GM23338 (cell line): Measurements from ENCODE around the gene CCDC86. TPM values are rescaled to one million over a fixed set of nuclear protein-coding genes. Genes with fewer than 3 reads are reported as not detected.

Source experiments
- EZH2phosphoT487 ChIP-seq: fragments of 200-600 bp; sonication (generic); IDR thresholded peaks from one replicate; pipeline ENCODE4 v1.8.1; 2018; ENCODE audit warnings: antibody characterized with exemption; ENCODE audit not compliant: unreplicated experiment
- polyA plus RNA-seq: library from polyadenylated mRNA; unstranded; fragments of >200 nt; fragmentation: Nextera tagmentation; extraction: Ambion mirVana; gene quantifications from 2 replicates; pipeline ENCODE4 v1.2.1, GENCODE V29; 2016
- total RNA-seq: library from RNA; depleted of rRNA; stranded (reverse); fragments of >200 nt; shearing (Covaris generic); gene quantifications from 2 replicates; pipeline ENCODE4 v1.2.3, GENCODE V29; 2014; rRNA removed
- TF ChIP-seq, protein P1 (sequence below): fragments of 250-450 bp; sonication (Bioruptor Pico); IDR thresholded peaks from 2 replicates; pipeline ENCODE4 v1.5.0; 2020; ENCODE audit warnings: mild to moderate bottlenecking, moderate library complexity

Gene CCDC86
- total and polyA plus RNA-seq, 2 experiments from 2014 or later = 67.3 to 98.5 TPM

DNA sequence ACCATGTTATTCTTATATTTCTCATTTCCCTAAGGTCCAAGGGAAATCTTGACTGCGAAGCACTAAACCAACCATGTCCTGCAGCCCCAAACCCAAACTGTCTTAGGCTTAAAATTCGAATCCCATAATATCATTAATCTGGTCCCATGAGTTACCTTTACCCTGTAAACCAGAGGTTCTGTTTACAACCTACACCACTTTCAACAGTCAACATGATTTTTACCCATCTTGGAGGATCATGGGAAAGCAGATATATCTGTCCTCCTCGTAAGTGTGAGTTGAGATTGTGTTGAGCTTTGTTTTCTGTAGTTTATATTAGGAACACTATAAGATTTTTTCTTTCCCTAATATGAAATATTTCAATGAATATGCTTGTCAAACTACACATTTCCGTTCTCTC lies 58.1 kb downstream of the CCDC86 start (continued):
- TF ChIP-seq, protein P1, sequence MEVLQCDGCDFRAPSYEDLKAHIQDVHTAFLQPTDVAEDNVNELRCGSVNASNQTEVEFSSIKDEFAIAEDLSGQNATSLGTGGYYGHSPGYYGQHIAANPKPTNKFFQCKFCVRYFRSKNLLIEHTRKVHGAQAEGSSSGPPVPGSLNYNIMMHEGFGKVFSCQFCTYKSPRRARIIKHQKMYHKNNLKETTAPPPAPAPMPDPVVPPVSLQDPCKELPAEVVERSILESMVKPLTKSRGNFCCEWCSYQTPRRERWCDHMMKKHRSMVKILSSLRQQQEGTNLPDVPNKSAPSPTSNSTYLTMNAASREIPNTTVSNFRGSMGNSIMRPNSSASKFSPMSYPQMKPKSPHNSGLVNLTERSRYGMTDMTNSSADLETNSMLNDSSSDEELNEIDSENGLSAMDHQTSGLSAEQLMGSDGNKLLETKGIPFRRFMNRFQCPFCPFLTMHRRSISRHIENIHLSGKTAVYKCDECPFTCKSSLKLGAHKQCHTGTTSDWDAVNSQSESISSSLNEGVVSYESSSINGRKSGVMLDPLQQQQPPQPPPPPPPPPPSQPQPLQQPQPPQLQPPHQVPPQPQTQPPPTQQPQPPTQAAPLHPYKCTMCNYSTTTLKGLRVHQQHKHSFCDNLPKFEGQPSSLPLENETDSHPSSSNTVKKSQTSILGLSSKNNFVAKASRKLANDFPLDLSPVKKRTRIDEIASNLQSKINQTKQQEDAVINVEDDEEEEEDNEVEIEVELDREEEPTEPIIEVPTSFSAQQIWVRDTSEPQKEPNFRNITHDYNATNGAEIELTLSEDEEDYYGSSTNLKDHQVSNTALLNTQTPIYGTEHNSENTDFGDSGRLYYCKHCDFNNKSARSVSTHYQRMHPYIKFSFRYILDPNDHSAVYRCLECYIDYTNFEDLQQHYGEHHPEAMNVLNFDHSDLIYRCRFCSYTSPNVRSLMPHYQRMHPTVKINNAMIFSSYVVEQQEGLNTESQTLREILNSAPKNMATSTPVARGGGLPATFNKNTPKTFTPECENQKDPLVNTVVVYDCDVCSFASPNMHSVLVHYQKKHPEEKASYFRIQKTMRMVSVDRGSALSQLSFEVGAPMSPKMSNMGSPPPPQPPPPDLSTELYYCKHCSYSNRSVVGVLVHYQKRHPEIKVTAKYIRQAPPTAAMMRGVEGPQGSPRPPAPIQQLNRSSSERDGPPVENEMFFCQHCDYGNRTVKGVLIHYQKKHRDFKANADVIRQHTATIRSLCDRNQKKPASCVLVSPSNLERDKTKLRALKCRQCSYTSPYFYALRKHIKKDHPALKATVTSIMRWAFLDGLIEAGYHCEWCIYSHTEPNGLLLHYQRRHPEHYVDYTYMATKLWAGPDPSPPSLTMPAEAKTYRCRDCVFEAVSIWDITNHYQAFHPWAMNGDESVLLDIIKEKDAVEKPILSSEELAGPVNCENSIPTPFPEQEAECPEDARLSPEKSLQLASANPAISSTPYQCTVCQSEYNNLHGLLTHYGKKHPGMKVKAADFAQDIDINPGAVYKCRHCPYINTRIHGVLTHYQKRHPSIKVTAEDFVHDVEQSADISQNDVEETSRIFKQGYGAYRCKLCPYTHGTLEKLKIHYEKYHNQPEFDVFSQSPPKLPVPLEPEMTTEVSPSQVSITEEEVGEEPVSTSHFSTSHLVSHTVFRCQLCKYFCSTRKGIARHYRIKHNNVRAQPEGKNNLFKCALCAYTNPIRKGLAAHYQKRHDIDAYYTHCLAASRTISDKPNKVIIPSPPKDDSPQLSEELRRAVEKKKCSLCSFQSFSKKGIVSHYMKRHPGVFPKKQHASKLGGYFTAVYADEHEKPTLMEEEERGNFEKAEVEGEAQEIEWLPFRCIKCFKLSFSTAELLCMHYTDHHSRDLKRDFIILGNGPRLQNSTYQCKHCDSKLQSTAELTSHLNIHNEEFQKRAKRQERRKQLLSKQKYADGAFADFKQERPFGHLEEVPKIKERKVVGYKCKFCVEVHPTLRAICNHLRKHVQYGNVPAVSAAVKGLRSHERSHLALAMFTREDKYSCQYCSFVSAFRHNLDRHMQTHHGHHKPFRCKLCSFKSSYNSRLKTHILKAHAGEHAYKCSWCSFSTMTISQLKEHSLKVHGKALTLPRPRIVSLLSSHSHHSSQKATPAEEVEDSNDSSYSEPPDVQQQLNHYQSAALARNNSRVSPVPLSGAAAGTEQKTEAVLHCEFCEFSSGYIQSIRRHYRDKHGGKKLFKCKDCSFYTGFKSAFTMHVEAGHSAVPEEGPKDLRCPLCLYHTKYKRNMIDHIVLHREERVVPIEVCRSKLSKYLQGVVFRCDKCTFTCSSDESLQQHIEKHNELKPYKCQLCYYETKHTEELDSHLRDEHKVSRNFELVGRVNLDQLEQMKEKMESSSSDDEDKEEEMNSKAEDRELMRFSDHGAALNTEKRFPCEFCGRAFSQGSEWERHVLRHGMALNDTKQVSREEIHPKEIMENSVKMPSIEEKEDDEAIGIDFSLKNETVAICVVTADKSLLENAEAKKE (CRISPR knock-in tag) = no peak
- TF ChIP-seq EZH2phosphoT487 = no peak

Other genes starting within 250 kb of the CCDC86 start
- gene MS4A8, start 142.5 kb upstream of the CCDC86 start, total RNA-seq = not detected in 2 replicates
- gene MS4A8, start 142.5 kb upstream of the CCDC86 start, polyA plus RNA-seq = not detected in 2 replicates
- gene MS4A18, start 117.4 kb upstream of the CCDC86 start, total RNA-seq = not detected in 2 replicates
- gene MS4A18, start 117.4 kb upstream of the CCDC86 start, polyA plus RNA-seq = not detected in 2 replicates
- gene MS4A15, start 85.2 kb upstream of the CCDC86 start, total RNA-seq = not detected in 2 replicates
- 0.14 and 0.44 TPM in 2 replicates for gene MS4A15, start 85.2 kb upstream of the CCDC86 start, polyA plus RNA-seq
- not detected in 2 replicates for gene MS4A10, start 56.8 kb upstream of the CCDC86 start, total RNA-seq
- gene MS4A10, start 56.8 kb upstream of the CCDC86 start, polyA plus RNA-seq = not detected in 2 replicates
- gene PTGDR2, start 13.8 kb downstream of the CCDC86 start, total RNA-seq = 0.24 and 0.35 TPM in 2 replicates
- gene PTGDR2, start 13.8 kb downstream of the CCDC86 start, polyA plus RNA-seq = 0.57 and 0.73 TPM in 2 replicates
- gene ZP1, start 25.4 kb downstream of the CCDC86 start, total RNA-seq = not detected in 2 replicates
- not detected in 2 replicates for gene ZP1, start 25.4 kb downstream of the CCDC86 start, polyA plus RNA-seq
- gene PRPF19, start 64.5 kb downstream of the CCDC86 start, total RNA-seq = 134 and 161 TPM in 2 replicates
- gene PRPF19, start 64.5 kb downstream of the CCDC86 start, polyA plus RNA-seq = 153 and 186 TPM in 2 replicates
- gene TMEM109, start 72.0 kb downstream of the CCDC86 start, total RNA-seq = 12.1 and 17.7 TPM in 2 replicates
- 17.4 TPM in 2 replicates for gene TMEM109, start 72.0 kb downstream of the CCDC86 start, polyA plus RNA-seq
- 51.9 and 96.6 TPM in 2 replicates for gene TMEM132A, start 82.3 kb downstream of the CCDC86 start, total RNA-seq
- 36.2 and 38.5 TPM in 2 replicates for gene TMEM132A, start 82.3 kb downstream of the CCDC86 start, polyA plus RNA-seq
- gene SLC15A3, start 110.1 kb downstream of the CCDC86 start, total RNA-seq = 15.8 and 18.9 TPM in 2 replicates
- gene SLC15A3, start 110.1 kb downstream of the CCDC86 start, polyA plus RNA-seq = 14.2 and 16.7 TPM in 2 replicates
- 0.49 and 1.9 TPM in 2 replicates for gene CD6, start 129.6 kb downstream of the CCDC86 start, total RNA-seq
- gene CD6, start 129.6 kb downstream of the CCDC86 start, polyA plus RNA-seq = not detected in 2 replicates